Fibroblast of lung (primary cell): ENCODE results near the gene MYOCD. TPM values are rescaled to one million over a fixed set of nuclear protein-coding genes. Genes with fewer than 3 reads are reported as not detected.
A peak's percentile ranks its signal among the peaks of the same experiment; 100 is the strongest.

ENCODE experiments used
- DNase-seq, 2 donors: peaks; one replicate each; pipeline versions ENCODE4 v3.0.0 to v3.0.0-alpha.2; 2010; ENCODE audit warnings: low read depth in 2 of 2
- H2AFZ ChIP-seq: 2 replicates; pipeline ENCODE4 v1.5.1; 2012; ENCODE audit warnings: low read length, control low read depth, inconsistent platforms
- H3K27ac ChIP-seq: 2 replicates; pipeline ENCODE4 v1.5.1; 2011; ENCODE audit warnings: low read length, control low read depth; ENCODE audit not compliant: insufficient read depth
- H3K27me3 ChIP-seq: 2 replicates; pipeline ENCODE4 v1.5.1; 2011; ENCODE audit warnings: mild to moderate bottlenecking, low read length; ENCODE audit not compliant: control insufficient read depth, insufficient read depth
- H3K36me3 ChIP-seq: 2 replicates; pipeline ENCODE4 v1.5.1; 2011; ENCODE audit warnings: low read length; ENCODE audit not compliant: control insufficient read depth, insufficient read depth
- H3K4me1 ChIP-seq: 2 replicates; pipeline ENCODE4 v1.5.1; 2011; ENCODE audit warnings: low read length; ENCODE audit not compliant: control insufficient read depth, insufficient read depth; ENCODE audit errors: extremely low read depth
- H3K4me2 ChIP-seq: 2 replicates; pipeline ENCODE4 v1.5.1; 2011; ENCODE audit warnings: low read length, control low read depth; ENCODE audit not compliant: insufficient read depth; ENCODE audit errors: extremely low read depth
- H3K4me3 ChIP-seq, 4 experiments: fragments of 200-600 bp in 1 of 4; sonication (generic) in 1 of 4; replicated peaks in 1 of 4; 2 replicates each; pipeline ENCODE4 v1.5.1; 2011 to 2016; ENCODE audit warnings: low read length in 4 of 4, low read depth in 3 of 4, mild to moderate bottlenecking in 3 of 4, control low read depth in 2 of 4, inconsistent platforms in 1 of 4, mixed read lengths in 1 of 4; ENCODE audit not compliant: insufficient read depth in 1 of 4; ENCODE audit errors: control extremely low read depth in 1 of 4
- H3K79me2 ChIP-seq: 2 replicates; pipeline ENCODE4 v1.5.1; 2012; ENCODE audit warnings: mild to moderate bottlenecking, low read length, inconsistent platforms; ENCODE audit not compliant: control insufficient read depth, insufficient read depth
- H3K9ac ChIP-seq: 2 replicates; pipeline ENCODE4 v1.5.1; 2011; ENCODE audit warnings: mild to moderate bottlenecking, low read length, control low read depth; ENCODE audit not compliant: insufficient read depth
- H3K9me3 ChIP-seq: 2 replicates; pipeline ENCODE4 v1.5.1; 2012; ENCODE audit warnings: low read depth, low read length; ENCODE audit not compliant: control insufficient read depth, insufficient read depth
- H4K20me1 ChIP-seq: 2 replicates; pipeline ENCODE4 v1.5.1; 2011; ENCODE audit warnings: low read length; ENCODE audit not compliant: control insufficient read depth, insufficient read depth; ENCODE audit errors: extremely low read depth
- CTCF ChIP-seq, 2 donors: IDR thresholded peaks in 1 of 2; conservative IDR thresholded peaks in 1 of 2; 1 replicate in 1 of 2; 2 replicates in 1 of 2; pipeline ENCODE4 v1.5.1; 2011 to 2012; ENCODE audit warnings: low read length in 2 of 2, control low read depth in 1 of 2, inconsistent platforms in 1 of 2, low read depth in 1 of 2, mild to moderate bottlenecking in 1 of 2
- EZH2 ChIP-seq: IDR thresholded peaks from 2 replicates; pipeline ENCODE4 v1.5.1; 2012; ENCODE audit warnings: low read length, control low read depth, mild to moderate bottlenecking; ENCODE audit errors: missing control alignments
- polyA plus RNA-seq, 2 donors: library from polyadenylated mRNA; depleted of rRNA in 1 of 2; stranded (reverse) in 1 of 2; unstranded in 1 of 2; fragments of >200 nt; gene quantifications; 2 replicates each; pipeline ENCODE4 v1.2.1, GENCODE V29; 2011 to 2012; ENCODE audit warnings: missing spikeins in 1 of 2
- total RNA-seq: library from RNA; depleted of rRNA; stranded (reverse); fragments of >200 nt; gene quantifications from 2 replicates; pipeline ENCODE4 v1.2.1, GENCODE V29; 2014

The MYOCD gene
- total and polyA plus RNA-seq, 2 donors (not counting 1 experiment from before 2014, with no cell fraction given) = 0.17 to 0.99 TPM

- H4K20me1 ChIP-seq = no peaks in the 10 kb centered on the region
- TF ChIP-seq EZH2 = no peak
- no peak for TF ChIP-seq CTCF (conservative IDR thresholded peaks at IDR 0.05 in 1 of 2, IDR thresholded peaks at IDR 0.05 in 1 of 2; ENCODE audit: low read depth in 1 of 2, low read length in 2 of 2)
- H3K36me3 ChIP-seq = no peaks in the 10 kb centered on the region
- H3K4me3 ChIP-seq = no peak overlapping the region
- H3K9me3 ChIP-seq = no peaks in the 10 kb centered on the region
- H2AFZ ChIP-seq = no peak overlapping the region
- no peaks in the 10 kb centered on the region for H3K27me3 ChIP-seq
- no peaks in the 10 kb centered on the region for H3K79me2 ChIP-seq
- H3K27ac ChIP-seq = no peak overlapping the region
- H3K9ac ChIP-seq = no peak overlapping the region
- no peak overlapping the region for H3K4me2 ChIP-seq
- peak in 1 of 2 donors; percentile 30 for DNase-seq
- H3K4me1 ChIP-seq = peaks cover 11% of the 10 kb centered on the region
Measured at GRCh38 chr17:12729086-12729485, 63.4 kb downstream of the MYOCD start.

- Histone ChIP-seq H4K20me1 (no peaks in the 10 kb centered on the region), H3K4me3 (no peak overlapping the region), H3K27ac (no peak overlapping the region), H3K9ac (no peak overlapping the region), H2AFZ (no peak overlapping the region), H3K27me3 (no peaks in the 10 kb centered on the region), H3K4me2 (no peak overlapping the region), H3K36me3 (no peaks in the 10 kb centered on the region), H3K79me2 (no peaks in the 10 kb centered on the region), H3K4me1 (peaks cover 11% of the 10 kb centered on the region), H3K9me3 (no peaks in the 10 kb centered on the region)
- peak in 1 of 2 donors; percentile 24 for DNase-seq
- no peak for TF ChIP-seq EZH2
- no peak for TF ChIP-seq CTCF (conservative IDR thresholded peaks at IDR 0.05 in 1 of 2, IDR thresholded peaks at IDR 0.05 in 1 of 2; ENCODE audit: low read depth in 1 of 2, low read length in 2 of 2)
Measured at GRCh38 chr17:12730421-12730820, 64.7 kb downstream of the MYOCD start.

GRCh38 chr17:12730931-12731521, 65.3 kb downstream of the MYOCD start:
- H3K27me3 ChIP-seq = no peaks in the 10 kb centered on the region
- no peak overlapping the region for H2AFZ ChIP-seq
- peak; percentile 51 to 68 for DNase-seq
- peak overlapping the region; percentile 32 for H3K4me2 ChIP-seq
- no peak overlapping the region for H3K27ac ChIP-seq
- no peaks in the 10 kb centered on the region for H3K9me3 ChIP-seq
- H3K4me3 ChIP-seq = no peak overlapping the region
- no peaks in the 10 kb centered on the region for H4K20me1 ChIP-seq
- no peaks in the 10 kb centered on the region for H3K36me3 ChIP-seq
- TF ChIP-seq CTCF (conservative IDR thresholded peaks at IDR 0.05 in 1 of 2, IDR thresholded peaks at IDR 0.05 in 1 of 2; ENCODE audit: low read depth in 1 of 2, low read length in 2 of 2) (no peak), EZH2 (no peak)
- peaks cover 11% of the 10 kb centered on the region for H3K4me1 ChIP-seq
- H3K9ac ChIP-seq = no peak overlapping the region
- no peaks in the 10 kb centered on the region for H3K79me2 ChIP-seq
